Measurements from ENCODE around the gene NAMPT.

DNA sequence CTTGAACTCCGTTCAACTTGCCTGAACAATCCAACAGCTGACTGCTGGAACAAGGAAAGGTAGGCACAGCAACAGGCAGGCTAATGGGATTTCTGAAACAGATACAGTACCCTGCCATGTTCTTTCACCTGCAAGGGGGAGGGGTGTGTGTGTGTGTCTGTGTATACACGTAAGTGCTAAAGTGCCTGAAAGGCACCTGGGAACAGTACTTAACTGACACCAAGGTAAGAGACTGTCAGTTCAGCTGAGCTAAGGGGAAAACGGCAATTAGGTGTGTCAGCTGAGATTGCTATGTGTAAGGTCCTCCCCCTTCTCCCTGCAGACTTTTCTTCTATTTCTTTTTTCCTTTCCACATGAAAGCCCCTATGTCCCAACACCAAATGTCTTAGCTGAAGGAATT is 27.0 kb downstream of the NAMPT start:
- TF ChIP-seq, protein P1, sequence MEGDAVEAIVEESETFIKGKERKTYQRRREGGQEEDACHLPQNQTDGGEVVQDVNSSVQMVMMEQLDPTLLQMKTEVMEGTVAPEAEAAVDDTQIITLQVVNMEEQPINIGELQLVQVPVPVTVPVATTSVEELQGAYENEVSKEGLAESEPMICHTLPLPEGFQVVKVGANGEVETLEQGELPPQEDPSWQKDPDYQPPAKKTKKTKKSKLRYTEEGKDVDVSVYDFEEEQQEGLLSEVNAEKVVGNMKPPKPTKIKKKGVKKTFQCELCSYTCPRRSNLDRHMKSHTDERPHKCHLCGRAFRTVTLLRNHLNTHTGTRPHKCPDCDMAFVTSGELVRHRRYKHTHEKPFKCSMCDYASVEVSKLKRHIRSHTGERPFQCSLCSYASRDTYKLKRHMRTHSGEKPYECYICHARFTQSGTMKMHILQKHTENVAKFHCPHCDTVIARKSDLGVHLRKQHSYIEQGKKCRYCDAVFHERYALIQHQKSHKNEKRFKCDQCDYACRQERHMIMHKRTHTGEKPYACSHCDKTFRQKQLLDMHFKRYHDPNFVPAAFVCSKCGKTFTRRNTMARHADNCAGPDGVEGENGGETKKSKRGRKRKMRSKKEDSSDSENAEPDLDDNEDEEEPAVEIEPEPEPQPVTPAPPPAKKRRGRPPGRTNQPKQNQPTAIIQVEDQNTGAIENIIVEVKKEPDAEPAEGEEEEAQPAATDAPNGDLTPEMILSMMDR (IDR thresholded peaks at IDR 0.05): no peak
- TF ChIP-seq ZFX (IDR thresholded peaks at IDR 0.05; ENCODE audit: borderline replicate concordance): no peak
